ENCODE results near the gene BLM. TPM values are rescaled to one million over a fixed set of nuclear protein-coding genes. Genes with fewer than 3 reads are reported as not detected.
A peak's percentile ranks its signal among the peaks of the same experiment; 100 is the strongest.
"Not testable (repeated sequence)": the region's sequence is repeated elsewhere in the genome, so short reads cannot be mapped to it uniquely, and the experiment has no call there.

BLM gene
- total RNA-seq, 1 experiment from 2014 or later = 65.9 TPM

GRCh38 chr15:90684281-90684680, 32.9 kb upstream of the BLM start:
- Histone ChIP-seq H3K4me3 (no peak overlapping the region), H3K36me3 (no peaks in the 10 kb centered on the region), H3K4me1 (peaks cover 11% of the 10 kb centered on the region), H3K27ac (no peak overlapping the region), H3K9me3 (replicated peaks) (no peaks in the 10 kb centered on the region), H3K27me3 (no peaks in the 10 kb centered on the region)
- no peak for DNase-seq

DNA sequence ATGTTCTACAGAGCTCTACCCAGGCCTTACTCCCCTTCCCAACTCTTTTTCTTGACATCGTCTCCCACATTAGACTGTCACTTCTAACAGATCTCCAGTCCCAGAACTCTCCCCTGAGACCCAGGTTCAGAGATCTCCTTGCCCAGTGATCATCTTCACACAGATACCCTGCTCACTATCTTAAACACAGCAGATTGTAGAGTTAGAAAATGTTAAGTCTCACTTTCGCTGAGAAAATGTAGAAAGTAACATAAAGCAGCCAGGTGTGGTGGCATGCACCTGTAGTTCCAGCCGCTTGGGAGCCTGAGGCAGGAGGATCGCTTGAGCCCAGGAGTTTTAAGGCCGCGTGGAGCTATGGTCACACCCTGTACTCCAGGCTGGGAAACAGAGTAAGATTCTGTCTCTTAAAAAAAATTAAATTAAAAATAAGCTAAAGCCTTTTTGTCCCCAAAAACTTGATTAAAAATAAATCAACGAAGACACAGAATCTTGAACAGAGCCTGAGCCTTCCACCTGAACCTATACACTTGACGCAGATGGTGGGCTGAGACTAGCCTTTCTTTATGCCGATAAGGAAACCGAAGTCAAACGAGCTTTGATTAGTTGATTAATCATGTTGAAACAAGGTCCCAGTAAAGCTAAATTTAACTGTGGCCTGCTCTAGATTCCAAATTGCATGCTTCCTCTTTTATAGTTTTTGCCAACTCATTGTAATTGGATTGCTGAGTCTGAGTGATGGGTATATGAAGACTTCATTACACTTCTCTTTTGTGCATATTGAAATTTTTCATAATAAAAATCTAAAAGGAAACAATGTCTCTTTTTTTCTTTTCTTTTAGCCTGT, 31.3 kb upstream of the BLM start:
- no peaks in the 10 kb centered on the region for H3K9me3 ChIP-seq (replicated peaks)
- H3K27me3 ChIP-seq = no peaks in the 10 kb centered on the region
- peaks cover 11% of the 10 kb centered on the region for H3K4me1 ChIP-seq
- H3K36me3 ChIP-seq = no peaks in the 10 kb centered on the region
- H3K27ac ChIP-seq = no peak overlapping the region
- no peak for DNase-seq
- H3K4me3 ChIP-seq = no peak overlapping the region

GRCh38 chr15:90686435-90687218, 30.5 kb upstream of the BLM start:
- Histone ChIP-seq H3K4me3 (no peak overlapping the region), H3K27me3 (no peaks in the 10 kb centered on the region), H3K36me3 (no peaks in the 10 kb centered on the region), H3K9me3 (replicated peaks) (no peaks in the 10 kb centered on the region), H3K27ac (no peak overlapping the region), H3K4me1 (peaks cover 11% of the 10 kb centered on the region)
- DNase-seq = peak in 1 of 2 experiments; percentile 65

GRCh38 chr15:90689326-90689961, 27.7 kb upstream of the BLM start:
- H3K36me3 ChIP-seq; H3K9me3 ChIP-seq (replicated peaks); DNase-seq; H3K27me3 ChIP-seq; H3K27ac ChIP-seq; H3K4me3 ChIP-seq: not testable (repeated sequence)
- H3K4me1 ChIP-seq = peaks cover 11% of the 10 kb centered on the region

GRCh38 chr15:90690585-90690984, 26.6 kb upstream of the BLM start:
- H3K4me3 ChIP-seq = no peak overlapping the region
- no peak for DNase-seq
- no peaks in the 10 kb centered on the region for H3K27me3 ChIP-seq
- no peaks in the 10 kb centered on the region for H3K9me3 ChIP-seq (replicated peaks)
- no peaks in the 10 kb centered on the region for H3K36me3 ChIP-seq
- H3K4me1 ChIP-seq = peaks cover 11% of the 10 kb centered on the region
- no peak overlapping the region for H3K27ac ChIP-seq

DNA sequence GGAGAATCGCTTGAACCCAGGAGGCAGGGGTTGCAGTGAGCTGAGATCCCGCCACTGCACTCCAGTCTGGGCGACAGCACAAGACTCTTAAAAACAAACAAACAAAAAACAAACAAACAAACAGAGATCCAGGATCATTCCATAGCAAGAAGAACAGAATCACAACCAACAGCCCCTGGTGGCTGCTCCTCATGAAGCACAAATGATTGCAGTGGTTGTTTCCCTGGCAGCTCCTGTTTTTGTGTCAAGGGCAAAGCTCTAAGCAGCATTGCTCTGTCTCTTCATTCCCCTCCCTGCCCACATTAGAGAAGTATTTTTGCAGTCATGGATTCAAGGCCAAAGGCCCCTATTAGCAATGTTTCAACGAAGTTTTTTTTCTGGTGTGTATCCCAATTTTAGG, 25.8 kb upstream of the BLM start:
- Histone ChIP-seq H3K36me3 (no peaks in the 10 kb centered on the region), H3K9me3 (replicated peaks) (no peaks in the 10 kb centered on the region)
- no peak for DNase-seq

DNA sequence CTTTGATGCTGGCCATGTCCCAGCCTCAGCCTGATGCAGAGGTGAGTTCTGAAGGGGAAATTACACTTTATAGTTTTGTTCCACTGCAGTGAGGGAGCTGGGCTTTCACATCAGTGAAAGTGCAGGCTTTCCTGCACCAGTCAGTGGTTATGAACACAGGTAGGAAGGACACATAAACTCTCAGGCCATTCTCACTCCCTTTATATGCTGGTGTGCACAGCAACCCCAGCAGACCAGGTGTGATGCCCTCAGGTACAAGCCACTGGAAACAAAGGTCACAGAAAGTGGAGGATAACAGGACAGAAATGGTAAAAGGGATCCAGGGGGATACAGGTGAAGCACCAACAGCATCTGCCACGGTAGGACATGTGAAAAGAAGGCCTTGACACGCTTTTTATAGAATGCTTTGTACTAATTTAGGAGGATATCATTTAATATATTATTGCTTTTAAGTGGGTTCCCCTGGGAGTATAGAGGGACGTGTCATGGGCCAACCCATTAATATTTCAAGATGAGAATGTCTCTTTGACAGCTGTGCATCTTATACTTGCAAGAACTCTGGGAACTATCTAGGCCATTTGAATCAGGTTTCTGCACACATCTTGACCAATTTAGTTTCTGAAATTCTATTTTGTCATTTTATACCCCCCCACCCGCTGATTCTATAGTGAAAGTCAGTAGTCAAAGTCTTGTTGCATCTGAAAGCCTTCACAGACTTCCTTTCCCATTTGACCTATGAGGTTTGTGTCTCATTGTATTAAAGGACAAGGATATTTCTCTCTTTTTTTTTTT, 25.0 kb upstream of the BLM start:
- no peaks in the 10 kb centered on the region for H3K36me3 ChIP-seq
- H3K4me3 ChIP-seq = no peak overlapping the region
- H3K27ac ChIP-seq = no peak overlapping the region
- H3K9me3 ChIP-seq (replicated peaks) = no peaks in the 10 kb centered on the region
- H3K27me3 ChIP-seq = no peaks in the 10 kb centered on the region
- H3K4me1 ChIP-seq = no peaks in the 10 kb centered on the region
- DNase-seq = no peak

More for the DNA sequence above, 25.8 kb upstream of the BLM start:
- Histone ChIP-seq H3K27me3 (no peaks in the 10 kb centered on the region), H3K4me1 (peaks cover 8% of the 10 kb centered on the region), H3K27ac (no peak overlapping the region), H3K4me3 (no peak overlapping the region)

DNA sequence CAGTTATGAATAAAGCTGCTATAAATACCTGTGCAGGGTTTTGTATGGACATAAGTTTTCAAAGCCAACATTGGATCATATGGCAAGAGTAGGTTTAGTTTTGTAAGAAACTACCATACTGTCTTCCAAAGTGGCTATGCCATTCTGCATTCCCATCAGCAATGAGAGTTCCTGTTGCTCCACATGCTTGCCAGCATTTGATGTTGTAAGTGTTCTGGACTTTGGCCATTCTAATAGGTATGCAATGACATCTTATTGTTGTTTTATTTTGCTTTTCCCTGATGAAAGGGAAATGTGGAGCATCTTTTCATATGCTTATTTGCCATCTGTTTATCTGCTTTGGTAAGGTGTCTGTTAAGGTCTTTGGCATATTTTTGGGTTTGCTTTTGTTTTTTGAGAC, 22.2 kb upstream of the BLM start:
- H3K27ac ChIP-seq = no peak overlapping the region
- no peak for DNase-seq
- H3K27me3 ChIP-seq = no peaks in the 10 kb centered on the region
- H3K4me1 ChIP-seq = no peaks in the 10 kb centered on the region
- H3K36me3 ChIP-seq = no peaks in the 10 kb centered on the region
- H3K4me3 ChIP-seq = no peak overlapping the region
- H3K9me3 ChIP-seq (replicated peaks) = no peaks in the 10 kb centered on the region

DNA sequence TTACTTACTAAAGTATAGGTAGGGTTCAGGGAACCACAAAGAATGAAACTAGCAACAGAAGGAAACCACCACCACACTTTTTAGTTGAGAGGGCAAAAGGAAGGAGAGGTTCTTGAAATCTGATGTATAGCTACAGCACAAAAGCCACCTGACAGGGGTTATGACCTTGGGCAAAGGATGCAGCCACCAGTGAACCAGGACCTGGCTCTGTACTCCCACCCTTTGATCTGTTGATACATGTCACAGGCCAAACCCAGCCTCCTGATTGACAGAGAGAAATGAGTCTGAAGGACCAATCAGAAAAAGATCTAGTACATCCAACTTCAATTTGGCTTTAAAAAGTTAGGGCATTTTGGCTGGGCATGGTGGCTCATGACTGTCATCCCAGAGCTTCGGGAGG, 20.0 kb upstream of the BLM start:
- H3K4me1 ChIP-seq = peaks cover 11% of the 10 kb centered on the region
- no peak overlapping the region for H3K4me3 ChIP-seq
- no peak overlapping the region for H3K27ac ChIP-seq
- H3K27me3 ChIP-seq = no peaks in the 10 kb centered on the region
- no peak for DNase-seq
- no peaks in the 10 kb centered on the region for H3K9me3 ChIP-seq (replicated peaks)
- H3K36me3 ChIP-seq = no peaks in the 10 kb centered on the region

DNA sequence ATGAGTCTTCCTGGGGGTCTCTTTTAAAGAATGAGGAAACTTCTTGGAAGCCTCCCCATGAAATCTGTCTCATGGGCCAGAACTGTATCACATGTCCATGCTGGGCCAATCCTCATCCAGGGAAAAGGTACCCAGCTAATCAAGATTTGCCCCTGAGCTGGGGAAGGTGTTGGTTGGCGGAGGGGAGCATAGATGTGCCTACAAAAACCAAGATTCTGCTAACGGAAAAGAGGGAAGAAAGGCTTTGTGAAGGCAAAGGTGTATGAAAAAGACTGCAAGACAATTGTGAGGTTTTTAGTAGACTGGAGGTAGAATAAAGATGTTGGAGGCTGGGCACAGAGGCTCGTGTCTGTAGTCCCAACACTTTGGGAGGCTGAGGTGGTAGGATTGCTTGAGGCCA, 18.5 kb upstream of the BLM start:
- Histone ChIP-seq H3K4me1 (peaks cover 18% of the 10 kb centered on the region), H3K4me3 (no peak overlapping the region), H3K36me3 (no peaks in the 10 kb centered on the region), H3K27me3 (no peaks in the 10 kb centered on the region), H3K27ac (no peak overlapping the region), H3K9me3 (replicated peaks) (peaks cover 6% of the 10 kb centered on the region; the same call in 1 of the 2 replicates)
- DNase-seq = no peak

DNA sequence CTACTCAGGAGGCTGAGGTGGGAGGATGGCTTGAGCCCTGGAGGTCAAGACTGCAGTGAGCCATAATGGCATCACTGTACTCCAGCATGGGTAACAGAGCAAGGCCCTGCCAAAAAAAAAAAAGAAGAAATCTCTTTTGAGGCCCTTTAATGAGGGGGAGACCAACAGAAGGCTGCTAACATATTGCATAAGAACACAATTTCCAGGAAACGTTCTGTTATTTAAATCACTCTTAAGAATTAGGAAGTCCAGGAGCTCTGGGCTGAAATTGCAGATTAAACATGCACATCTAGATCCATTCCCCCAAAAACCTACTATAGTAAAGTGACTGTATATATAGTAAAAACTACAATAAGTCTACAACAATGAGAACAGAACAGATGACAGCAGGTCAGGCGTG, 16.1 kb upstream of the BLM start:
- Histone ChIP-seq H3K36me3 (no peaks in the 10 kb centered on the region), H3K27me3 (no peaks in the 10 kb centered on the region), H3K9me3 (replicated peaks) (peaks cover 6% of the 10 kb centered on the region; the same call in 1 of the 2 replicates), H3K4me3 (no peak overlapping the region), H3K27ac (no peak overlapping the region), H3K4me1 (peaks cover 18% of the 10 kb centered on the region)
- no peak for DNase-seq

DNA sequence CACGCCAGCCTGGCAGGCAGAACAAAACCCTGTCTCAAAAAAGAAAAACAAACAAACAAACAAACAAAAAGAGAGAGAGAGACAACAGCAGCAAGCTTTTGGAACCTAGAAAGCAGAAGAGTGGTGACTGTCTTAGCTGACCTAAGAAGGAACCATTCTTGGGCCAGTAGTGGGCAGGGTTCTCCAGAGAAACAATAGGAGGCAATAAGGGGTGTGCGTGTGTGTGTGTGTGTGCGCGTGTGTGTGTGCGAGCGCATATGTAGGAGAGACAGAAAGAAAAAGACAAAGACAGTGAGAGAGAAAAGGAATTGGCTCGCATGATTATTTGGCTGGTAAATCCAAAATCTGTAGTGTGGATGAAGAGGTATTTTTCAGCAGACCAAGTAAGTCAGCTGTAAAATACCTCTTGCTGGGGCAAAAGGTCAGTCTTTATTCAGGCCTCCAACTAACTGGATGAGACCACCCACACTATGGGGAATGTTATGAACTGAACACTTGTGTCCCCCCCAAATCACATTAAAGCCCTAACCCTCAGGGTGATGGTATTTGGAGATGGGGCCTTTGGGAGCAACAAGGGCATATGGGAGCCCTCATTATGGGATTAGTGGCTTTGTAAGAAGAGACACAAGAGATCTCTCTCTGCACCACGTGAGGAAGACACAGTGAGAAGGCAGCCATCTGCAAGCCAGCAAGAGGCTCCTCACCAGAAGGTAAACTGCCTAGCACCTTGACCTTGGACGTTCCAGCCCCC, 15.1 kb upstream of the BLM start:
- H3K27me3 ChIP-seq = no peaks in the 10 kb centered on the region

GRCh38 chr15:90703455-90703854, 13.7 kb upstream of the BLM start:
- H3K36me3 ChIP-seq = no peaks in the 10 kb centered on the region
- no peak overlapping the region for H3K4me3 ChIP-seq
- DNase-seq = no peak
- H3K4me1 ChIP-seq = peaks cover 18% of the 10 kb centered on the region
- no peak overlapping the region for H3K27ac ChIP-seq
- peaks cover 6% of the 10 kb centered on the region; the same call in 1 of the 2 replicates for H3K9me3 ChIP-seq (replicated peaks)
- H3K27me3 ChIP-seq = no peaks in the 10 kb centered on the region

More for the DNA sequence above, 15.1 kb upstream of the BLM start:
- Histone ChIP-seq H3K9me3 (replicated peaks) (peaks cover 6% of the 10 kb centered on the region; the same call in 1 of the 2 replicates), H3K27ac (no peak overlapping the region), H3K4me3 (no peak overlapping the region), H3K4me1 (peaks cover 18% of the 10 kb centered on the region), H3K36me3 (no peaks in the 10 kb centered on the region)
- DNase-seq = peak; percentile 75 to 85

- Histone ChIP-seq H3K36me3 (no peaks in the 10 kb centered on the region), H3K27ac (no peak overlapping the region), H3K9me3 (replicated peaks) (peaks cover 6% of the 10 kb centered on the region; the same call in 1 of the 2 replicates), H3K4me1 (peaks cover 18% of the 10 kb centered on the region), H3K4me3 (no peak overlapping the region), H3K27me3 (no peaks in the 10 kb centered on the region)
- DNase-seq = no peak
Measured at GRCh38 chr15:90705212-90705611, 11.9 kb upstream of the BLM start.
